ENCODE measurements around the gene APOBEC4.
"Not testable (repeated sequence)": the region's sequence is repeated elsewhere in the genome, so short reads cannot be mapped to it uniquely, and the experiment has no call there.

The APOBEC4 gene

GRCh38 chr1:183685112-183685713 lies 32.1 kb upstream of the APOBEC4 start:
- peak; percentile 72 for TF ChIP-seq CTCF (conservative IDR thresholded peaks at IDR 0.05; ENCODE audit: low read depth, low read length)
- no peak for DNase-seq (ENCODE audit: low read depth)
- H3K4me3 ChIP-seq (ENCODE audit: low read length) = no peak overlapping the region

DNA sequence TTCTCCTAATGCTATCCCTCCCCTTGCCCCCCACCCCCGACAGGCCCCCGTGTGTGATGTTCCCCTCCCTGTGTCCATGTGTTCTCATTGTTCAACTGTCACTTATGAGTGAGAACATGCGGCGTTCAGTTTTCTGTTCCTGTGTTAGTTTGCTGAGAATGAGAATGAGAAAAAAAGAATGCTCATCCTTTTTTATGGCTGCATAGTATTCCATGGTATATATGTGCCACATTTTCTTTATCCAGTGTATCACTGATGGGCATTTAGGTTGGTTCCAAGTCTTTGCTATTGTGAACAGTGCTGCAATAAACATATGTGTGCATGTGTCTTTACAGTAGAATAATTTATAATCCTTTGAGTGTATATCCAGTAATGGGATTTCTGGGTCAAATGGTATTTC lies 26.2 kb upstream of the APOBEC4 start:
- DNase-seq (ENCODE audit: low read depth); H3K4me3 ChIP-seq (ENCODE audit: low read length): not testable (repeated sequence)

- TF ChIP-seq CTCF (conservative IDR thresholded peaks at IDR 0.05; ENCODE audit: low read depth, low read length) = no peak
- no peak overlapping the region for H3K4me3 ChIP-seq (ENCODE audit: low read length)
- no peak for DNase-seq (ENCODE audit: low read depth)
Observed at GRCh38 chr1:183678819-183679218, 25.7 kb upstream of the APOBEC4 start.

DNA sequence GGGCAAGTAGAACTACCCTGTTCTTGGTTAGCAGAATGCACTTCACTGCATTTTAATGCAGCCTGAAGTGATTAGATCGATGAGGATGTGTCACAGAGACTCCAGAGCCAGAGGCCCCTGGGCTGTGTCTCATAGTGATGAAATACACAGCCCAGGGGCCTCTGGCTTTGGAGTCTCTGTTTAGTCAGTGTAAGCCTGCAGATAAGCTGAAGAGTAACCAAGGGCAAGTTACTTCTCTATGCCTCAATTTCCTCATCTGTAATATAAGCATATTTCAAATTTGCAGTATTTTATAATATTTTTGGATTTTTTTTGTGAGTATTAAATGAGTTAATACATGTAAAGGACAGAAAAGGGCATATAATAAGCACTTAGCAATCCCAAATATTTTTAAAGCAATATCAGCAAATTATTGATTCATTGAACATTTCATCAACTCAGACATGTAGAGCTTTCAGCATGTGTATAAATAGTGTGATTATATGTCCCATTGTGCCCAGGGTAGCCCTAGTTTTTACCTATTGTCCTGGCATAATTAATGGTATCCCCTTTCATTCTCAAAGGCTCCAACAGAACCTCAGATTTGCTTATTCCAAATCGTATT lies 23.6 kb upstream of the APOBEC4 start:
- no peak for DNase-seq (ENCODE audit: low read depth)
- no peak overlapping the region for H3K4me3 ChIP-seq (ENCODE audit: low read length)
- TF ChIP-seq CTCF (conservative IDR thresholded peaks at IDR 0.05; ENCODE audit: low read depth, low read length) = no peak

GRCh38 chr1:183675883-183676585 lies 22.9 kb upstream of the APOBEC4 start:
- no peak for TF ChIP-seq CTCF (conservative IDR thresholded peaks at IDR 0.05; ENCODE audit: low read depth, low read length)
- DNase-seq (ENCODE audit: low read depth) = no peak
- H3K4me3 ChIP-seq (ENCODE audit: low read length) = no peak overlapping the region

DNA sequence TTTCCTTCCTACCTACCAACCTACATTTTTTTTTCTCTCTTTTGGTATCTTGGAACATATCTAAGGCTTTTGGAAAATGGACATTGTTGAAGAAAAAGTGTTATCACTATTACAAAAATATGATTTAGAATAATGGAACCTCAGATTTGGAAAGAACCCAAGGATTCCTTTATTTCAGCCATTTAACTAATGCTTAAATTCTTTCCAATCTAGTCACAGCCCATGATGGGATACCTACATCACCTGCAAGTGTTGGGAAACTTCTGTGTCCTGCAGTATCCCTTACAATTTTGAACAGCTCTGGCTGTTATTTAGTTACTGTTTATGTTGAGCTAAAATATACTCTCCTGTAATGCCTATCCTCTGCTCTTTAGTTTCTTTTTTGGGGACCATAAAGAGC lies 22.3 kb upstream of the APOBEC4 start:
- H3K4me3 ChIP-seq (ENCODE audit: low read length) = no peak overlapping the region
- DNase-seq (ENCODE audit: low read depth) = no peak
- TF ChIP-seq CTCF (conservative IDR thresholded peaks at IDR 0.05; ENCODE audit: low read depth, low read length) = no peak

GRCh38 chr1:183674886-183675285 lies 21.8 kb upstream of the APOBEC4 start:
- no peak for TF ChIP-seq CTCF (conservative IDR thresholded peaks at IDR 0.05; ENCODE audit: low read depth, low read length)
- DNase-seq (ENCODE audit: low read depth) = no peak
- H3K4me3 ChIP-seq (ENCODE audit: low read length) = no peak overlapping the region
